Testis (tissue), 2 donors: Measurements from ENCODE around the gene TOGARAM1.

Experiments
- POLR2A ChIP-seq: fragments of 450-650 bp; IDR thresholded peaks from one replicate; pipeline ENCODE4 v1.6.1; 2017; ENCODE audit warnings: antibody characterized with exemption, mild to moderate bottlenecking, moderate library complexity
- TF ChIP-seq, protein P1 (sequence below), 3 experiments: fragments of 450-650 bp in 2 of 3; fragments of 200-600 bp in 1 of 3; sonication (generic) in 1 of 3; IDR thresholded peaks; one replicate each; pipeline ENCODE4 v1.5.1; 2016 to 2019; ENCODE audit warnings: antibody characterized with exemption in 3 of 3, mild to moderate bottlenecking in 2 of 3, moderate library complexity in 1 of 3

- TF ChIP-seq, protein P1, sequence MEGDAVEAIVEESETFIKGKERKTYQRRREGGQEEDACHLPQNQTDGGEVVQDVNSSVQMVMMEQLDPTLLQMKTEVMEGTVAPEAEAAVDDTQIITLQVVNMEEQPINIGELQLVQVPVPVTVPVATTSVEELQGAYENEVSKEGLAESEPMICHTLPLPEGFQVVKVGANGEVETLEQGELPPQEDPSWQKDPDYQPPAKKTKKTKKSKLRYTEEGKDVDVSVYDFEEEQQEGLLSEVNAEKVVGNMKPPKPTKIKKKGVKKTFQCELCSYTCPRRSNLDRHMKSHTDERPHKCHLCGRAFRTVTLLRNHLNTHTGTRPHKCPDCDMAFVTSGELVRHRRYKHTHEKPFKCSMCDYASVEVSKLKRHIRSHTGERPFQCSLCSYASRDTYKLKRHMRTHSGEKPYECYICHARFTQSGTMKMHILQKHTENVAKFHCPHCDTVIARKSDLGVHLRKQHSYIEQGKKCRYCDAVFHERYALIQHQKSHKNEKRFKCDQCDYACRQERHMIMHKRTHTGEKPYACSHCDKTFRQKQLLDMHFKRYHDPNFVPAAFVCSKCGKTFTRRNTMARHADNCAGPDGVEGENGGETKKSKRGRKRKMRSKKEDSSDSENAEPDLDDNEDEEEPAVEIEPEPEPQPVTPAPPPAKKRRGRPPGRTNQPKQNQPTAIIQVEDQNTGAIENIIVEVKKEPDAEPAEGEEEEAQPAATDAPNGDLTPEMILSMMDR (IDR thresholded peaks at IDR 0.05), result no peak
- no peak for TF ChIP-seq POLR2A
These were observed 1.8 kb upstream of the TOGARAM1 start for GRCh38 chr14:44960146-44960545.
